COLO829 (cell line): ENCODE measurements around the gene CNTD1.
"Not testable (repeated sequence)": the region's sequence is repeated elsewhere in the genome, so short reads cannot be mapped to it uniquely, and the experiment has no call there.

Experiments
- DNase-seq: peaks from one replicate; pipeline ENCODE4 v3.0.0; 2012; ENCODE audit warnings: low spot score

CNTD1 gene

GRCh38 chr17:42798383-42799380 lies at the start of gene CNTD1, which contains the start of gene COA3:
Gene CNTD1 (plus strand): TSS chr17:42798861. CDS start chr17:42799068, 207 bp downstream.
Gene COA3 (minus strand): TSS chr17:42798704. CDS start chr17:42798681, 23 bp downstream.
- peak; percentile 77 for DNase-seq

GRCh38 chr17:42748908-42749798 lies 49.5 kb upstream of the CNTD1 start:
- no peak for DNase-seq

- DNase-seq: no peak
These were observed 47.8 kb upstream of the CNTD1 start for GRCh38 chr17:42750739-42751344.

- DNase-seq: no peak
These were observed 47.0 kb upstream of the CNTD1 start for GRCh38 chr17:42751628-42752027.

GRCh38 chr17:42754782-42755181 lies 43.9 kb upstream of the CNTD1 start:
- DNase-seq: no peak

- DNase-seq: no peak
These were observed 38.5 kb upstream of the CNTD1 start for GRCh38 chr17:42759982-42760651.

- no peak for DNase-seq
These were observed 37.7 kb upstream of the CNTD1 start, which contains the start of gene RAMP2 for GRCh38 chr17:42760652-42761581. Gene RAMP2 (plus strand): TSS chr17:42761227. CDS start chr17:42761262, 35 bp downstream.

- DNase-seq: no peak
These were observed 37.0 kb upstream of the CNTD1 start for GRCh38 chr17:42761638-42762037.

- no peak for DNase-seq
These were observed 32.5 kb upstream of the CNTD1 start for GRCh38 chr17:42766124-42766523.

GRCh38 chr17:42767512-42767911 lies 31.1 kb upstream of the CNTD1 start:
- no peak for DNase-seq

GRCh38 chr17:42768006-42768405 lies 30.7 kb upstream of the CNTD1 start:
- DNase-seq: not testable (repeated sequence)

- not testable (repeated sequence) for DNase-seq
These were observed 28.7 kb upstream of the CNTD1 start for GRCh38 chr17:42769964-42770363.

GRCh38 chr17:42772945-42773289 lies 25.7 kb upstream of the CNTD1 start:
- no peak for DNase-seq

- DNase-seq: peak; percentile 84
These were observed 25.2 kb upstream of the CNTD1 start, which contains the start of gene VPS25 for GRCh38 chr17:42773290-42774035. Gene VPS25 (plus strand): TSS chr17:42773449. CDS start chr17:42773476, 27 bp downstream.

GRCh38 chr17:42774066-42774745 lies 24.5 kb upstream of the CNTD1 start:
- DNase-seq: no peak

- DNase-seq: no peak
These were observed 23.0 kb upstream of the CNTD1 start for GRCh38 chr17:42775534-42776098.

GRCh38 chr17:42778570-42778969 lies 20.1 kb upstream of the CNTD1 start:
- DNase-seq: no peak

- DNase-seq: no peak
These were observed 19.2 kb upstream of the CNTD1 start for GRCh38 chr17:42779304-42779935.
